GM12878 (cell line): ENCODE measurements around the gene ERC2. TPM values are rescaled to one million over a fixed set of nuclear protein-coding genes. Genes with fewer than 3 reads are reported as not detected.

Source experiments
- ATAC-seq: fragments of 200-7000 bp; cut with Tn5 transposase; 3 replicates; pipeline ENCODE4 v1.9.1; 2020; ENCODE audit warnings: mild to moderate bottlenecking, moderate library complexity
- BruUV-seq: library from RNA; stranded (reverse); fragments of 400-500 nt; replicated peaks from 2 replicates; lab custom pipeline; 2021; lab: Mats Ljungman, UMichigan
- CTCF ChIA-PET: fragments of 300-600 bp; sonication (Branson Sonifier 250); formaldehyde crosslinking; extraction: SDS; loops from one replicate; lab custom pipeline; 2021; ENCODE audit warnings: inconsistent platforms; lab: Yijun Ruan, JAX
- POLR2A ChIA-PET: fragments of 350-600 bp; formaldehyde crosslinking; extraction: SDS; loops from one replicate; lab custom pipeline; 2021; ENCODE audit warnings: inconsistent platforms; lab: Charles Lee
- RAD21 ChIA-PET: fragments of 300-600 bp; sonication (Branson Sonifier 250); formaldehyde crosslinking; loops from one replicate; lab custom pipeline; 2023; ENCODE audit warnings: antibody characterized with exemption; ENCODE audit not compliant: unreplicated experiment; lab: Charles Lee
- SMC1A ChIA-PET: fragments of 300-600 bp; sonication (Branson Sonifier 250); formaldehyde crosslinking; loops from one replicate; lab custom pipeline; 2023; ENCODE audit not compliant: unreplicated experiment, uncharacterized antibody; lab: Charles Lee
- DNase-seq: peaks from one replicate; pipeline ENCODE4 v3.0.0-alpha.2; 2011; ENCODE audit warnings: low read depth, low spot score
- FAIRE-seq: peaks from 3 replicates; lab custom pipeline; 2011; peaks lifted over from hg19 to GRCh38; lab: Jason Lieb, UNC
- H2AFZ ChIP-seq: 2 replicates; pipeline ENCODE4 v1.6.0; 2011; ENCODE audit warnings: low read depth, low read length, control low read depth; ENCODE audit not compliant: control insufficient read depth
- H3K27ac ChIP-seq: 2 replicates; pipeline ENCODE4 v1.5.1; 2011; ENCODE audit warnings: control low read depth; ENCODE audit not compliant: control insufficient read depth, insufficient read depth
- H3K27me3 ChIP-seq, 2 experiments: replicated peaks in 1 of 2; 2 replicates each; pipeline versions ENCODE4 v1.6.0 to v1.6.1; 2011; ENCODE audit warnings: low read length in 1 of 2; ENCODE audit not compliant: control insufficient read depth in 2 of 2, insufficient read depth in 2 of 2
- H3K36me3 ChIP-seq, 2 experiments: 2 replicates each; pipeline ENCODE4 v1.5.1; 2011; ENCODE audit warnings: low read length in 1 of 2; ENCODE audit not compliant: control insufficient read depth in 2 of 2, insufficient read depth in 2 of 2
- H3K4me1 ChIP-seq: 2 replicates; pipeline ENCODE4 v1.6.1; 2011; ENCODE audit warnings: mild to moderate bottlenecking, low read length, moderate library complexity, mixed read lengths; ENCODE audit not compliant: control insufficient read depth, insufficient read depth
- H3K4me2 ChIP-seq: 2 replicates; pipeline ENCODE4 v1.6.0; 2011; ENCODE audit warnings: control low read depth; ENCODE audit not compliant: control insufficient read depth, insufficient read depth
- H3K4me3 ChIP-seq: fragments of 200-600 bp; sonication (generic); 2 replicates; pipeline ENCODE4 v1.5.1; 2016
- H3K79me2 ChIP-seq: 2 replicates; pipeline ENCODE4 v1.6.0; 2011; ENCODE audit warnings: low read length; ENCODE audit not compliant: control insufficient read depth, insufficient read depth
- H3K9ac ChIP-seq: 2 replicates; pipeline ENCODE4 v1.8.0; 2011; ENCODE audit warnings: low read length, control low read depth, mixed read lengths; ENCODE audit not compliant: control insufficient read depth, insufficient read depth
- H3K9me3 ChIP-seq: replicated peaks from 3 replicates; pipeline ENCODE4 v1.5.1; 2011; ENCODE audit warnings: mild to moderate bottlenecking, low read length; ENCODE audit not compliant: control insufficient read depth, insufficient read depth
- H4K20me1 ChIP-seq: 2 replicates; pipeline ENCODE4 v1.6.0; 2011; ENCODE audit not compliant: control insufficient read depth, insufficient read depth
- BHLHE40 ChIP-seq, 2 experiments: fragments of 450-650 bp in 1 of 2; IDR thresholded peaks; 2 replicates each; pipeline ENCODE4 v1.6.1; 2011 to 2017; ENCODE audit warnings: low read depth in 2 of 2, borderline replicate concordance in 1 of 2, improper control_type of control experiment in 1 of 2, low read length in 1 of 2, mild to moderate bottlenecking in 1 of 2
- CHD4 ChIP-seq: fragments of 200-600 bp; sonication (generic); IDR thresholded peaks from 2 replicates; pipeline ENCODE4 v1.6.1; 2016; ENCODE audit warnings: mild to moderate bottlenecking
- GABPA ChIP-seq: IDR thresholded peaks from 2 replicates; pipeline ENCODE4 v1.6.1; 2014; ENCODE audit warnings: antibody characterized with exemption, low read depth, mild to moderate bottlenecking, inconsistent platforms
- IKZF1 ChIP-seq: fragments of 450-650 bp; conservative IDR thresholded peaks from 2 replicates; pipeline ENCODE4 v1.6.1; 2017; ENCODE audit warnings: antibody characterized with exemption, mild to moderate bottlenecking
- NFIC ChIP-seq: IDR thresholded peaks from 2 replicates; pipeline ENCODE4 v1.6.1; 2012; ENCODE audit warnings: low read depth, mild to moderate bottlenecking, inconsistent platforms, low read length, moderate library complexity
- NKRF ChIP-seq: fragments of 450-650 bp; conservative IDR thresholded peaks from 2 replicates; pipeline ENCODE4 v1.6.1; 2017; ENCODE audit warnings: mild to moderate bottlenecking, moderate library complexity
- NR2C1 ChIP-seq: fragments of 450-650 bp; IDR thresholded peaks from 2 replicates; pipeline ENCODE4 v1.6.1; 2017; ENCODE audit warnings: antibody characterized with exemption, mild to moderate bottlenecking, moderate library complexity
- NR2C2 ChIP-seq: IDR thresholded peaks from 2 replicates; pipeline ENCODE4 v1.6.1; 2011; ENCODE audit warnings: borderline replicate concordance, low read depth; ENCODE audit not compliant: control insufficient read depth, insufficient read length
- PAX5 ChIP-seq: IDR thresholded peaks from 2 replicates; pipeline ENCODE4 v1.6.1; 2011; ENCODE audit warnings: low read depth, low read length, borderline replicate concordance
- WRNIP1 ChIP-seq: IDR thresholded peaks from 2 replicates; pipeline ENCODE4 v1.6.1; 2011; ENCODE audit warnings: low read depth, low read length, improper control_type of control experiment, borderline replicate concordance
- ZBTB11 ChIP-seq: fragments of 450-650 bp; formaldehyde crosslinking; IDR thresholded peaks from 2 replicates; pipeline ENCODE4 v1.5.0; 2022; ENCODE audit warnings: mild to moderate bottlenecking, missing genetic modification characterization
- WGBS: methylation state at CpG from one replicate; pipeline ENCODE4 v1.1.6; 2016; ENCODE audit warnings: low lambda C conversion rate; ENCODE audit not compliant: insufficient replicate concordance, insufficient coverage; ENCODE audit errors: missing lambda C conversion rate; 5-methylcytosine and 5-hydroxymethylcytosine counted together
- in situ Hi-C: fragments of 300-500 bp; cut with MboI; formaldehyde crosslinking; loops from 9 replicates; pipeline ENCODE4 v1.14.3; 2018; ENCODE audit warnings: mixed read lengths
- intact Hi-C: fragments of 100-400 bp; cut with micrococcal nuclease; formaldehyde crosslinking; loops from one replicate; pipeline ENCODE4 v1.14.2; 2022; ENCODE audit not compliant: unreplicated experiment
- polyA plus RNA-seq, 11 experiments: library from polyadenylated mRNA; depleted of rRNA in 4 of 11; unstranded in 6 of 11; stranded (reverse) in 5 of 11; fragments of >200 nt; fragmentation: Nextera tagmentation in 4 of 11; fragmentation: Illumina TruSeq in 1 of 11; extraction: Ambion mirVana in 4 of 11; extraction: Trizol in 1 of 11; gene quantifications; 1 replicate in 1 of 11; 2 replicates in 10 of 11; pipeline versions ENCODE4 v1.2.1 to v1.2.3, GENCODE V29; 2011 to 2016; ENCODE audit warnings: inconsistent platforms in 2 of 11, missing spikeins in 2 of 11, low read depth in 1 of 11
- total RNA-seq, 4 experiments: library from RNA; depleted of rRNA in 3 of 4; stranded (reverse); fragments of >200 nt in 3 of 4; fragmentation: Illumina TruSeq in 1 of 4; extraction: Trizol in 1 of 4; gene quantifications; 2 replicates each; pipeline versions ENCODE4 v1.2.1 to v1.2.3, GENCODE V29; 2013 to 2021
- TF ChIP-seq, protein P1 (sequence below), 3 experiments: IDR thresholded peaks in 2 of 3; conservative IDR thresholded peaks in 1 of 3; 2 replicates each; pipeline ENCODE4 v1.5.1; 2011; ENCODE audit warnings: low read depth in 3 of 3, low read length in 3 of 3, mild to moderate bottlenecking in 3 of 3, control low read depth in 2 of 3, moderate library complexity in 2 of 3, inconsistent platforms in 1 of 3, mixed read lengths in 1 of 3; ENCODE audit not compliant: control insufficient read depth in 2 of 3, insufficient read depth in 1 of 3; ENCODE audit errors: extremely low read depth in 1 of 3

ERC2 gene
- total and polyA plus RNA-seq, 10 of the 15 experiments (the other 5 are each of a cell fraction or from before 2014, with no cell fraction given) = 0.06 to 1.4 (median 0.12) TPM; not detected in 3

DNA sequence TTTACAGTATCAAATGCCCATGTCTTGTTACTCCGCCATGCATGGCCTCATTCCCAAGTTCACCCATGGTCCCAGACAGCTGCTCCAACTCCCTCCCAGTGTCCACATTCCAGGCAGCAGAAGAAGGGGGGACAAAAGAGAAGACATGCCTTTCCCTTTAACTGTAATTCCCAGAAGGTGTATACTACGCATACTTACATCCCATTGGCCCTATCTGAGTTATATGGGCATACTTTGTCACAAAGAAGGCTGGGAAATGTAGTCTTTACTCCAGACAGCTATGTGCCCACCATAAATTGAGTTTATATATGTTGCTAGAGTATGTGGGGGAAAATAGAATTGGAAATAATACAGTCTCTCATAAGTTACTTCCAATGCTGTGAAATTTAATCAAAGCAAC is 70.5 kb downstream of the ERC2 start (continued):
- TF ChIP-seq, protein P1, sequence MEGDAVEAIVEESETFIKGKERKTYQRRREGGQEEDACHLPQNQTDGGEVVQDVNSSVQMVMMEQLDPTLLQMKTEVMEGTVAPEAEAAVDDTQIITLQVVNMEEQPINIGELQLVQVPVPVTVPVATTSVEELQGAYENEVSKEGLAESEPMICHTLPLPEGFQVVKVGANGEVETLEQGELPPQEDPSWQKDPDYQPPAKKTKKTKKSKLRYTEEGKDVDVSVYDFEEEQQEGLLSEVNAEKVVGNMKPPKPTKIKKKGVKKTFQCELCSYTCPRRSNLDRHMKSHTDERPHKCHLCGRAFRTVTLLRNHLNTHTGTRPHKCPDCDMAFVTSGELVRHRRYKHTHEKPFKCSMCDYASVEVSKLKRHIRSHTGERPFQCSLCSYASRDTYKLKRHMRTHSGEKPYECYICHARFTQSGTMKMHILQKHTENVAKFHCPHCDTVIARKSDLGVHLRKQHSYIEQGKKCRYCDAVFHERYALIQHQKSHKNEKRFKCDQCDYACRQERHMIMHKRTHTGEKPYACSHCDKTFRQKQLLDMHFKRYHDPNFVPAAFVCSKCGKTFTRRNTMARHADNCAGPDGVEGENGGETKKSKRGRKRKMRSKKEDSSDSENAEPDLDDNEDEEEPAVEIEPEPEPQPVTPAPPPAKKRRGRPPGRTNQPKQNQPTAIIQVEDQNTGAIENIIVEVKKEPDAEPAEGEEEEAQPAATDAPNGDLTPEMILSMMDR (IDR thresholded peaks at IDR 0.05 in 2 of 3, conservative IDR thresholded peaks at IDR 0.05 in 1 of 3; ENCODE audit: control insufficient read depth in 2 of 3, extremely low read depth in 1 of 3, insufficient read depth in 1 of 3, low read depth in 3 of 3, low read length in 3 of 3) = no peak
- TF ChIP-seq NR2C1 = no peak
- TF ChIP-seq IKZF1 = no peak

GRCh38 chr3:56389183-56389830 is 79.0 kb downstream of the ERC2 start:
- in situ Hi-C loops = no loop called here
- no TSS peak for BruUV-seq
- intact Hi-C loops = no loop called here
- Histone ChIP-seq H3K9ac (no peak overlapping the region), H3K4me2 (no peak overlapping the region), H4K20me1 (no peaks in the 10 kb centered on the region), H3K27ac (no peak overlapping the region), H3K36me3 (no peaks in the 10 kb centered on the region), H2AFZ (no peak overlapping the region), H3K4me3 (no peak overlapping the region), H3K9me3 (no peaks in the 10 kb centered on the region), H3K4me1 (no peaks in the 10 kb centered on the region), H3K27me3 (no peaks in the 10 kb centered on the region; a peak in 1 of 4 replicates), H3K79me2 (no peaks in the 10 kb centered on the region)
- DNase-seq = no peak
- no peak for ATAC-seq
- no peak for FAIRE-seq
- CTCF ChIA-PET = interaction anchor here (0.5 kb wide), 1 partner anchor 203 kb away, joined by 4 read pairs; no protein-coding TSS in a partner anchor
- RAD21 ChIA-PET = no interaction called here
- 38% methylated on average over 3 of the region's 3 CpGs for WGBS
- POLR2A ChIA-PET = no interaction called here
- SMC1A ChIA-PET = interaction anchor here (0.7 to 0.9 kb wide), 2 partner anchors 9 to 66 kb away, joined by 3 to 4 read pairs; no protein-coding TSS in a partner anchor
- TF ChIP-seq NR2C1 = no peak
- TF ChIP-seq NFIC = no peak
- no peak for TF ChIP-seq PAX5
- no peak for TF ChIP-seq ZBTB11 (CRISPR knock-in tag)
- no peak for TF ChIP-seq CHD4
- TF ChIP-seq BHLHE40 (IDR thresholded peaks at IDR 0.05; ENCODE audit: borderline replicate concordance in 1 of 2, low read depth in 2 of 2, low read length in 1 of 2) = no peak
- TF ChIP-seq NKRF = no peak
- TF ChIP-seq NR2C2 = no peak
- TF ChIP-seq WRNIP1 = no peak
- TF ChIP-seq GABPA = no peak
